ENCODE measurements around the gene MED25. TPM values are rescaled to one million over a fixed set of nuclear protein-coding genes. Genes with fewer than 3 reads are reported as not detected.

The MED25 gene
- total and polyA plus RNA-seq, 2 of the 8 experiments (the other 6 are each of a cell fraction or from before 2014, with no cell fraction given), result 21.6 to 71.4 TPM

GRCh38 chr19:49845414-49845813, 27.3 kb downstream of the MED25 start:
- Histone ChIP-seq H2AFZ (ENCODE audit: low read length) (no peak overlapping the region), H2BK20ac (ENCODE audit: low read length) (no peak overlapping the region), H3K79me1 (ENCODE audit: low read depth, low read length) (peaks cover 3% of the 10 kb centered on the region; the same call in 1 of the 2 replicates), H2AK5ac (ENCODE audit: low read depth, low read length) (no peak overlapping the region), H3K9ac (replicated peaks in 1 of 4; ENCODE audit: extremely low read depth in 1 of 4, low read depth in 3 of 4, low read length in 3 of 4) (no peak overlapping the region), H3K9me3 (ENCODE audit: insufficient read depth in 2 of 2, low read depth in 1 of 2, low read length in 1 of 2) (no peaks in the 10 kb centered on the region), H4K20me1 (replicated peaks in 1 of 2; ENCODE audit: control insufficient read depth in 1 of 2, insufficient read depth in 2 of 2, low read length in 2 of 2) (peaks cover 0 to 2% of the 10 kb centered on the region in 2 experiments), H3K23ac (ENCODE audit: insufficient read length) (no peak overlapping the region), H4K5ac (ENCODE audit: insufficient read length, low read depth, low read length) (no peak overlapping the region), H3K79me2 (ENCODE audit: control insufficient read depth in 1 of 2, insufficient read depth in 2 of 2, low read length in 2 of 2) (peaks cover 0 to 3% of the 10 kb centered on the region in 2 experiments; a peak in 1 of 4 replicates), H3K56ac (replicated peaks; ENCODE audit: insufficient read length, low read depth, low read length) (no peak overlapping the region), H2BK12ac (ENCODE audit: low read depth, low read length) (no peak overlapping the region), H3K4me3 (ENCODE audit: extremely low read depth in 1 of 4, insufficient read depth in 2 of 4, low read depth in 3 of 4, low read length in 4 of 4) (no peak overlapping the region), H3K27ac (ENCODE audit: low read depth, low read length) (no peak overlapping the region), H2BK5ac (ENCODE audit: low read depth, low read length) (no peak overlapping the region), H3K27me3 (replicated peaks in 1 of 4; ENCODE audit: control insufficient read depth in 3 of 4, extremely low read depth in 1 of 4, insufficient read depth in 3 of 4, low read length in 3 of 4) (no peaks in the 10 kb centered on the region), H3K36me3 (ENCODE audit: control insufficient read depth in 2 of 4, insufficient read depth in 4 of 4, low read length in 3 of 4) (0 out of 8 replicates have a peak, but pooled peaks cover 0 to 3% (median 0%) of the 10 kb centered on the region in 4 experiments), H2BK15ac (ENCODE audit: low read length) (no peak overlapping the region), H4K91ac (replicated peaks; ENCODE audit: insufficient read length, low read length) (no peak overlapping the region), H3K18ac (ENCODE audit: extremely low read depth, low read length) (no peak overlapping the region), H3K23me2 (ENCODE audit: low read depth, low read length) (peaks cover 4% of the 10 kb centered on the region; the same call in 1 of the 2 replicates), H2BK120ac (replicated peaks; ENCODE audit: low read depth, low read length) (no peak overlapping the region), H4K8ac (ENCODE audit: extremely low read depth, insufficient read depth, low read length) (no peak overlapping the region), H3K4me2 (ENCODE audit: insufficient read depth in 1 of 2, low read depth in 2 of 2, low read length in 2 of 2) (no peak overlapping the region), H3K14ac (ENCODE audit: insufficient read length) (no peak overlapping the region), H3K4me1 (replicated peaks in 1 of 4; ENCODE audit: control insufficient read depth in 3 of 4, insufficient read depth in 4 of 4, low read length in 3 of 4) (peaks cover 0 to 3% (median 0%) of the 10 kb centered on the region in 4 experiments; a peak in 2 of 7 replicates), H3K4ac (replicated peaks; ENCODE audit: insufficient read length, low read depth, low read length) (no peak overlapping the region)
- no peak for TF ChIP-seq ZNF274 (IDR thresholded peaks at IDR 0.05; ENCODE audit: borderline replicate concordance, extremely low read depth, low read length)
- no peak for TF ChIP-seq KDM1A (IDR thresholded peaks at IDR 0.05; ENCODE audit: borderline replicate concordance, low read length)
- no peak for TF ChIP-seq SIX5 (IDR thresholded peaks at IDR 0.05; ENCODE audit: low read depth, low read length)
- TF ChIP-seq TCF12 (IDR thresholded peaks at IDR 0.05; ENCODE audit: low read depth, low read length), result no peak
- no peak for TF ChIP-seq E2F6 (IDR thresholded peaks at IDR 0.05)
- ChIA-PET POLR2A (ENCODE audit: partially characterized antibody) (interaction anchor here (0.6 to 3.3 kb wide), 7 partner anchors 13 to 156 kb away, joined by 3 to 12 read pairs (median 4); partner anchors contain the start of genes ADM5 and FUZ), CTCF (ENCODE audit: partially characterized antibody) (interaction anchor here (1.0 to 2.1 kb wide), 4 partner anchors 16 to 40 kb away, joined by 3 to 4 read pairs (median 4); no protein-coding TSS in a partner anchor)
- WGBS, 2 experiments (ENCODE audit: extremely low coverage in 1 of 2, insufficient coverage in 1 of 2, insufficient read length in 1 of 2, insufficient replicate concordance in 2 of 2, low coverage in 1 of 2, low lambda C conversion rate in 2 of 2, missing lambda C conversion rate in 1 of 2), result 79% methylated on average over 3 of the region's 3 CpGs; no CpG with 5 or more reads in 1 of the 2 experiments
- FAIRE-seq, result no peak
- DNase-seq (ENCODE audit: low read depth in 1 of 2, low spot score in 2 of 2), result no peak
